Endothelial cell of umbilical vein (primary cell): ENCODE measurements around the gene CYP19A1. TPM values are rescaled to one million over a fixed set of nuclear protein-coding genes. Genes with fewer than 3 reads are reported as not detected.

Experiments used
- BruUV-seq: library from RNA; stranded (reverse); fragments of 400-500 nt; replicated peaks from 2 replicates; lab custom pipeline; 2021; lab: Mats Ljungman, UMichigan
- CTCF ChIA-PET: fragments of 300-600, 350-600 bp; sonication (Branson Sonifier 250); formaldehyde crosslinking; loops from one replicate; lab custom pipeline; 2021; ENCODE audit warnings: antibody characterized with exemption, inconsistent platforms; lab: Charles Lee
- POLR2A ChIA-PET: fragments of 300-600, 350-600 bp; sonication (Branson Sonifier 250); formaldehyde crosslinking; loops from one replicate; lab custom pipeline; 2021; ENCODE audit warnings: antibody characterized with exemption, inconsistent platforms; lab: Charles Lee
- DNase-seq: peaks from one replicate; pipeline ENCODE4 v3.0.0-alpha.2; 2011; ENCODE audit warnings: low read depth, low spot score
- FAIRE-seq: peaks from 2 replicates; lab custom pipeline; 2011; peaks lifted over from hg19 to GRCh38; lab: Jason Lieb, UNC
- H2AFZ ChIP-seq: 2 replicates; pipeline ENCODE4 v1.6.0; 2012; ENCODE audit warnings: low read depth, low read length, control low read depth, inconsistent platforms
- H3K27ac ChIP-seq: 2 replicates; pipeline ENCODE4 v1.5.1; 2011; ENCODE audit warnings: low read depth, mild to moderate bottlenecking, control low read depth, low read length, moderate library complexity; ENCODE audit not compliant: insufficient read depth
- H3K27me3 ChIP-seq, 2 experiments: 2 replicates each; pipeline versions ENCODE4 v1.6.0 to v1.6.1; 2011; ENCODE audit warnings: low read length in 2 of 2, mixed read lengths in 1 of 2; ENCODE audit not compliant: control insufficient read depth in 2 of 2, insufficient read depth in 2 of 2
- H3K36me3 ChIP-seq, 2 experiments: 2 replicates in 1 of 2; 3 replicates in 1 of 2; pipeline ENCODE4 v1.5.1; 2011; ENCODE audit warnings: low read length in 2 of 2, mild to moderate bottlenecking in 1 of 2, moderate library complexity in 1 of 2; ENCODE audit not compliant: control insufficient read depth in 2 of 2, insufficient read depth in 2 of 2; ENCODE audit errors: extremely low read depth in 1 of 2
- H3K4me1 ChIP-seq: 3 replicates; pipeline ENCODE4 v1.5.1; 2011; ENCODE audit warnings: mild to moderate bottlenecking, low read length; ENCODE audit not compliant: control insufficient read depth, insufficient read depth; ENCODE audit errors: extremely low read depth
- H3K4me2 ChIP-seq: 2 replicates; pipeline ENCODE4 v1.6.1; 2011; ENCODE audit warnings: low read length, control low read depth, mixed read lengths; ENCODE audit not compliant: insufficient read depth
- H3K4me3 ChIP-seq, 3 experiments: fragments of 200-600 bp in 1 of 3; sonication (generic), shearing (Covaris generic) in 1 of 3; replicated peaks in 1 of 3; 2 replicates each; pipeline ENCODE4 v1.5.1; 2011 to 2016; ENCODE audit warnings: control low read depth in 3 of 3, low read length in 3 of 3, mild to moderate bottlenecking in 2 of 3, inconsistent platforms in 1 of 3, low read depth in 1 of 3, moderate library complexity in 1 of 3; ENCODE audit not compliant: insufficient read depth in 1 of 3
- H3K79me2 ChIP-seq: 2 replicates; pipeline ENCODE4 v1.6.0; 2012; ENCODE audit warnings: low read length, inconsistent platforms; ENCODE audit not compliant: control insufficient read depth, insufficient read depth
- H3K9ac ChIP-seq: replicated peaks from 2 replicates; pipeline ENCODE3; 2011; ENCODE audit warnings: low read length, control low read depth; ENCODE audit not compliant: insufficient read depth; ENCODE audit errors: extremely low read depth
- H3K9me1 ChIP-seq: replicated peaks from 3 replicates; pipeline ENCODE4 v1.6.0; 2011; ENCODE audit warnings: mild to moderate bottlenecking, low read length; ENCODE audit not compliant: control insufficient read depth, insufficient read depth; ENCODE audit errors: extremely low read depth
- H3K9me3 ChIP-seq: replicated peaks from 2 replicates; pipeline ENCODE4 v1.5.1; 2012; ENCODE audit warnings: low read length, inconsistent platforms; ENCODE audit not compliant: control insufficient read depth, insufficient read depth
- H4K20me1 ChIP-seq: replicated peaks from 2 replicates; pipeline ENCODE3; 2011; ENCODE audit warnings: mild to moderate bottlenecking, low read length; ENCODE audit not compliant: control insufficient read depth, insufficient read depth; ENCODE audit errors: extremely low read depth
- EZH2 ChIP-seq: IDR thresholded peaks from 2 replicates; pipeline ENCODE4 v1.6.1; 2012; ENCODE audit warnings: borderline replicate concordance, low read depth, mild to moderate bottlenecking, moderate library complexity, low read length, inconsistent platforms; ENCODE audit not compliant: severe bottlenecking
- FOS ChIP-seq: IDR thresholded peaks from 2 replicates; pipeline ENCODE4 v1.6.1; 2011; ENCODE audit warnings: mild to moderate bottlenecking, low read length, moderate library complexity, borderline replicate concordance; ENCODE audit not compliant: insufficient read depth
- GATA2 ChIP-seq: IDR thresholded peaks from 2 replicates; pipeline ENCODE4 v1.7.0; 2011; ENCODE audit warnings: low read depth, mild to moderate bottlenecking, moderate library complexity, mixed read lengths, low read length; ENCODE audit not compliant: insufficient read length, insufficient read depth
- JUN ChIP-seq: IDR thresholded peaks from 2 replicates; pipeline ENCODE4 v1.6.1; 2011; ENCODE audit warnings: borderline replicate concordance, low read depth; ENCODE audit not compliant: insufficient read length, insufficient read depth
- MYC ChIP-seq: IDR thresholded peaks from one replicate; pipeline ENCODE4 v1.6.1; 2011; ENCODE audit warnings: mild to moderate bottlenecking, low read depth, low read length
- POLR2A ChIP-seq: IDR thresholded peaks from 2 replicates; pipeline ENCODE4 v1.6.1; 2012; ENCODE audit warnings: low read depth, mild to moderate bottlenecking, control low read depth, low read length
- POLR2AphosphoS5 ChIP-seq: IDR thresholded peaks from 2 replicates; pipeline ENCODE4 v1.6.1; 2012; ENCODE audit warnings: low read depth, mild to moderate bottlenecking, control low read depth, low read length, moderate library complexity; ENCODE audit not compliant: insufficient read depth
- dilution Hi-C: fragments of 300-500 bp; cut with MboI; formaldehyde crosslinking; loops from one replicate; pipeline ENCODE4 v1.15.0; 2019; ENCODE audit warnings: low sequenced_read_pairs; ENCODE audit not compliant: extremely low pct_ligation_motif_present
- intact Hi-C: fragments of 100-400 bp; cut with micrococcal nuclease; formaldehyde crosslinking; loops from one replicate; pipeline ENCODE4 v1.10.0; 2022
- polyA plus RNA-seq, 4 experiments: library from polyadenylated mRNA; depleted of rRNA in 3 of 4; stranded (reverse) in 3 of 4; unstranded in 1 of 4; fragments of >200 nt; gene quantifications; 2 replicates each; pipeline versions ENCODE4 v1.2.1 to v1.2.3, GENCODE V29; 2011 to 2012; ENCODE audit warnings: missing spikeins in 1 of 4
- total RNA-seq: library from RNA; stranded (reverse); gene quantifications from 2 replicates; pipeline ENCODE4 v1.2.3, GENCODE V29; 2021
- TF ChIP-seq, protein P1 (sequence below): IDR thresholded peaks from 2 replicates; pipeline ENCODE4 v1.6.1; 2011; ENCODE audit not compliant: insufficient read depth, insufficient read length
- TF ChIP-seq, protein P2 (sequence below), 2 donors: IDR thresholded peaks; 1 replicate in 1 of 2; 2 replicates in 1 of 2; pipeline ENCODE4 v1.5.1; 2011; ENCODE audit warnings: low read length in 2 of 2, mild to moderate bottlenecking in 2 of 2, moderate library complexity in 2 of 2, control low read depth in 1 of 2, inconsistent platforms in 1 of 2, low read depth in 1 of 2; ENCODE audit not compliant: insufficient read depth in 1 of 2; ENCODE audit errors: extremely low read depth in 1 of 2

Gene CYP19A1
- total and polyA plus RNA-seq, 2 donors (not counting 3 experiments of a cell fraction or from before 2014, with no cell fraction given), result not detected

DNA sequence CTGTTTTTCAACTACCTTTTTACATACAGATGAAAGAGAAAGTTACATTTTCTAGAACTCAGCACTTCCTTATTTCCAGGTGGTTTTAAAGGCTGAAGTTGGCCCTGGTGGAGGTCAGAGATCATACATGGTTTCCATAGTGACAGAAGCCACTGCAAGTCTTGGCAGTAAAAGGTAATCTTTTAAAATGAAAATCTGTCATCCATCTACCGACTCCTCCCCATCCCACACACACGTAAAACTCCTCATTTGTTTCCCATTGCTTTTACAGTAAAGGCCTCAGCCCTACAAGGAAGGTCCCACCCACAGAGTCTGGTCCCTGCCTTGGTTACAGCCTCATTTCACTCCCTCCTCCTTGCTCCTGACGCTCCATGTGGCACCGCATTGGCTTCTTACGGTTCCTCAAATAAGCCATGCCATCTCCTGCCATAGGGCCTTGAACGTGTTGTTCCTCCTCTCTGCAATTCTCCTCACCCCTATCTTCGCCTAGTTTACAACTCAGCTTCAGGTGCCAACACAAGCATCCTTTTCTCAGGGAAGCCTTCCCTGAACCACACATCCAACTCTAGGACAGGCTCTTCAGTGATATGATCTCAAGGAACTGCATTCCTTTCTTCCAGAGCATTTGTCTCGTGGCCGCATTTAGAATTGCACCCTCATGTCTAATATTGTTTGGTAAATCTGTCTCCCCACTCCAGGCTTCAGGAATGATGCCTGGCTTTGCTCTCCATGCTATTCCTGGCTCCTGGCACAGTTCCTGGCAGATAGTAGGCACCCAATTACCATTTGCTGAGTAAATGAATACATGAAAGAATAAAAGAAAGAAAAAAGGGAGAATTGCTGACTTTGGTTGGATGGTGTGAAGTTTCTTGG, 2.6 kb downstream of the CYP19A1 start:
- ChIA-PET POLR2A (no interaction called here), CTCF (interaction anchor here (0.8 to 1.5 kb wide), 2 partner anchors 54 to 173 kb away, joined by 3 read pairs; no protein-coding TSS in a partner anchor)
- H3K4me3 ChIP-seq, result no peak overlapping the region
- FAIRE-seq (no peak), DNase-seq (no peak)
- H3K4me1 ChIP-seq, result peaks cover 16% of the 10 kb centered on the region
- no peak overlapping the region for H3K27ac ChIP-seq
- no peaks in the 10 kb centered on the region for H3K9me1 ChIP-seq
- H3K9ac ChIP-seq, result no peak overlapping the region
- H3K27me3 ChIP-seq, result peaks cover 85 to 87% of the 10 kb centered on the region in 2 experiments
- TF ChIP-seq POLR2A (no peak), FOS (no peak), POLR2AphosphoS5 (no peak), MYC (no peak), EZH2 (no peak), GATA2 (no peak), JUN (no peak)
- TF ChIP-seq, protein P1, sequence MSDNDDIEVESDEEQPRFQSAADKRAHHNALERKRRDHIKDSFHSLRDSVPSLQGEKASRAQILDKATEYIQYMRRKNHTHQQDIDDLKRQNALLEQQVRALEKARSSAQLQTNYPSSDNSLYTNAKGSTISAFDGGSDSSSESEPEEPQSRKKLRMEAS, result no peak
- TF ChIP-seq, protein P2, sequence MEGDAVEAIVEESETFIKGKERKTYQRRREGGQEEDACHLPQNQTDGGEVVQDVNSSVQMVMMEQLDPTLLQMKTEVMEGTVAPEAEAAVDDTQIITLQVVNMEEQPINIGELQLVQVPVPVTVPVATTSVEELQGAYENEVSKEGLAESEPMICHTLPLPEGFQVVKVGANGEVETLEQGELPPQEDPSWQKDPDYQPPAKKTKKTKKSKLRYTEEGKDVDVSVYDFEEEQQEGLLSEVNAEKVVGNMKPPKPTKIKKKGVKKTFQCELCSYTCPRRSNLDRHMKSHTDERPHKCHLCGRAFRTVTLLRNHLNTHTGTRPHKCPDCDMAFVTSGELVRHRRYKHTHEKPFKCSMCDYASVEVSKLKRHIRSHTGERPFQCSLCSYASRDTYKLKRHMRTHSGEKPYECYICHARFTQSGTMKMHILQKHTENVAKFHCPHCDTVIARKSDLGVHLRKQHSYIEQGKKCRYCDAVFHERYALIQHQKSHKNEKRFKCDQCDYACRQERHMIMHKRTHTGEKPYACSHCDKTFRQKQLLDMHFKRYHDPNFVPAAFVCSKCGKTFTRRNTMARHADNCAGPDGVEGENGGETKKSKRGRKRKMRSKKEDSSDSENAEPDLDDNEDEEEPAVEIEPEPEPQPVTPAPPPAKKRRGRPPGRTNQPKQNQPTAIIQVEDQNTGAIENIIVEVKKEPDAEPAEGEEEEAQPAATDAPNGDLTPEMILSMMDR (IDR thresholded peaks at IDR 0.05; ENCODE audit: extremely low read depth in 1 of 2, insufficient read depth in 1 of 2, low read depth in 1 of 2, low read length in 2 of 2), result no peak
- H3K36me3 ChIP-seq, result no peaks in the 10 kb centered on the region
- peaks cover 4% of the 10 kb centered on the region for H4K20me1 ChIP-seq
- H3K4me2 ChIP-seq, result no peak overlapping the region
- dilution Hi-C loops, result no loop called here
- H3K9me3 ChIP-seq, result no peaks in the 10 kb centered on the region
- no peaks in the 10 kb centered on the region for H3K79me2 ChIP-seq
- BruUV-seq, result no TSS peak
- intact Hi-C loops, result loop anchor here (2.0 kb wide), 1 partner anchor 45 kb away; no protein-coding TSS in a partner anchor
- H2AFZ ChIP-seq, result no peak overlapping the region
